Measurements from ENCODE around the gene ZMYND8.
"Not testable (repeated sequence)": the region's sequence is repeated elsewhere in the genome, so short reads cannot be mapped to it uniquely, and the experiment has no call there.

The ZMYND8 gene

DNA sequence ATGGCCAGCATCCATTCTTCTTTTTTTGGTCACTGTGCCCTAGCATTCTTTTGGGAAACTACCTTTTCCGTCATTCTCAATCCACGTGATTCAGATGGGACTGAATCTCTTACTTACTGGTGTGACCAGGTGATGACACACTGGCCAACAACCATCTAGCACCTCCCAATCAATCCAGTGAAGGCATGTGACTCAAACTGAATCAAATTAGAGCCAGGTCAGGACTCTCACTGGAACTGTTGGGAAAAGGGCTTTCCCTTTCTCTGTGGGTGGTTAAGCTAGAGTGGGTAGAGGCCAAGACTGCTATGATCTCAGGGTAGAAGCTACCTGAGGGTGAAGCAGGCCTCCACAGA is 36.2 kb upstream of the ZMYND8 start:
- no peak for DNase-seq (ENCODE audit: extremely low spot score)
- CTCF ChIA-PET, result interaction anchor here (2.0 kb wide), 1 partner anchor 9 kb away, joined by 7 read pairs; no protein-coding TSS in a partner anchor

DNA sequence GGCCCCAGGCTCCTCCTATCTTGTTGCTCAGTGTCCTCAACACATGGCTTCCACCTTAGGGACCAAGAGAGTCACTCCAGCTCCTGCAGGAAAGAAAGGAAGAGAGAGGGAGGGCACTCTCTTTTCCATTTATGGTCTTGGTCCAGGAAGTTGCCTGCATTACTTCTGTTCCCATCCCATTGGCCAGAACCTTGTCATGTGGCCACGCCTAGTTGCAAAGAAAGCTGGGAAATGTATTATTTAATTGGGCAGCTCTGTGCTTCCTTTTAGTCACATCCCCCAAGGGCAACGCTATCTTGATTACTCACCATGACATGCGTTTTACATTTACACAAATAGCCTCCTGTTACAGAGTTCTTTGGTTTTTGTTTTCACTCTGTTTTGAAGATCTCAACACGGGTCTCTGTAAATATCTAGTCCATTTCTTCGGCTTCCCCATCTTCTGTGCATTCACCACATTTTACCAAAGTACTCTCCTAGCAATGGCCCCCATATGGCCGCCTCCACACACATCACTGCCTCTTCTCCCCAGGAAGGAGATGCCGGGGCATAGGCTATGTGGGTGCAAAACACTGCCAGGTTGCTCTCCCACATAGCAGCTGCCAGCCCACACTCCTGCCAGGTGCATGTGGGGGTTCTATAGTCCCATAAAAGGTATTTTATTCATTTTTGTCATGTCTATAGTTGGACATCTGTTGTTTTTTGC is 35.7 kb upstream of the ZMYND8 start:
- ChIA-PET POLR2A (interaction anchor here (0.7 to 1.4 kb wide), 2 partner anchors 109 to 231 kb away, joined by 3 read pairs; partner anchors contain the start of gene NCOA3), CTCF (interaction anchor here (0.9 to 2.0 kb wide), 2 partner anchors 8 to 47 kb away, joined by 3 to 7 read pairs; no protein-coding TSS in a partner anchor)
- DNase-seq (ENCODE audit: extremely low spot score), result peak; percentile 45
- TF ChIP-seq FOXM1 (IDR thresholded peaks at IDR 0.05; ENCODE audit: borderline replicate concordance) (no peak), HDGF (IDR thresholded peaks at IDR 0.05; ENCODE audit: borderline replicate concordance) (no peak), L3MBTL2 (conservative IDR thresholded peaks at IDR 0.05) (no peak), TARDBP (IDR thresholded peaks at IDR 0.05) (no peak), ARNT (IDR thresholded peaks at IDR 0.05) (no peak), CTBP1 (IDR thresholded peaks at IDR 0.05; ENCODE audit: borderline replicate concordance) (no peak), NFRKB (IDR thresholded peaks at IDR 0.05) (no peak), FOXK2 (IDR thresholded peaks at IDR 0.05) (no peak), SP1 (IDR thresholded peaks at IDR 0.05) (no peak), LEF1 (IDR thresholded peaks at IDR 0.05; ENCODE audit: borderline replicate concordance) (no peak), BHLHE40 (IDR thresholded peaks at IDR 0.05; ENCODE audit: borderline replicate concordance) (no peak), ZNF384 (IDR thresholded peaks at IDR 0.05) (no peak), FOXA1 (IDR thresholded peaks at IDR 0.05) (no peak), SUZ12 (IDR thresholded peaks at IDR 0.05) (no peak), ELF4 (IDR thresholded peaks at IDR 0.05) (no peak)
- TF ChIP-seq, protein P1, sequence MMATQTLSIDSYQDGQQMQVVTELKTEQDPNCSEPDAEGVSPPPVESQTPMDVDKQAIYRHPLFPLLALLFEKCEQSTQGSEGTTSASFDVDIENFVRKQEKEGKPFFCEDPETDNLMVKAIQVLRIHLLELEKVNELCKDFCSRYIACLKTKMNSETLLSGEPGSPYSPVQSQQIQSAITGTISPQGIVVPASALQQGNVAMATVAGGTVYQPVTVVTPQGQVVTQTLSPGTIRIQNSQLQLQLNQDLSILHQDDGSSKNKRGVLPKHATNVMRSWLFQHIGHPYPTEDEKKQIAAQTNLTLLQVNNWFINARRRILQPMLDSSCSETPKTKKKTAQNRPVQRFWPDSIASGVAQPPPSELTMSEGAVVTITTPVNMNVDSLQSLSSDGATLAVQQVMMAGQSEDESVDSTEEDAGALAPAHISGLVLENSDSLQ (IDR thresholded peaks at IDR 0.05), result no peak

More for the DNA sequence above, 36.2 kb upstream of the ZMYND8 start:
- TF ChIP-seq ELF4 (IDR thresholded peaks at IDR 0.05), result no peak
- TF ChIP-seq ARNT (IDR thresholded peaks at IDR 0.05), result no peak
- TF ChIP-seq ZNF384 (IDR thresholded peaks at IDR 0.05), result no peak
- no peak for TF ChIP-seq L3MBTL2 (conservative IDR thresholded peaks at IDR 0.05)
- no peak for TF ChIP-seq TARDBP (IDR thresholded peaks at IDR 0.05)
- no peak for TF ChIP-seq FOXM1 (IDR thresholded peaks at IDR 0.05; ENCODE audit: borderline replicate concordance)
- TF ChIP-seq FOXK2 (IDR thresholded peaks at IDR 0.05), result no peak
- no peak for TF ChIP-seq HDGF (IDR thresholded peaks at IDR 0.05; ENCODE audit: borderline replicate concordance)
- no peak for TF ChIP-seq BHLHE40 (IDR thresholded peaks at IDR 0.05; ENCODE audit: borderline replicate concordance)
- TF ChIP-seq, protein P1 (IDR thresholded peaks at IDR 0.05), result no peak
- TF ChIP-seq SP1 (IDR thresholded peaks at IDR 0.05), result no peak
- TF ChIP-seq CTBP1 (IDR thresholded peaks at IDR 0.05; ENCODE audit: borderline replicate concordance), result no peak
- TF ChIP-seq NFRKB (IDR thresholded peaks at IDR 0.05), result no peak
- TF ChIP-seq FOXA1 (IDR thresholded peaks at IDR 0.05), result no peak
- no peak for TF ChIP-seq LEF1 (IDR thresholded peaks at IDR 0.05; ENCODE audit: borderline replicate concordance)
- no peak for TF ChIP-seq SUZ12 (IDR thresholded peaks at IDR 0.05)
- POLR2A ChIA-PET, result interaction anchor here (1.4 kb wide), 1 partner anchor 109 kb away, joined by 3 read pairs; the partner anchor contains the start of gene NCOA3

DNA sequence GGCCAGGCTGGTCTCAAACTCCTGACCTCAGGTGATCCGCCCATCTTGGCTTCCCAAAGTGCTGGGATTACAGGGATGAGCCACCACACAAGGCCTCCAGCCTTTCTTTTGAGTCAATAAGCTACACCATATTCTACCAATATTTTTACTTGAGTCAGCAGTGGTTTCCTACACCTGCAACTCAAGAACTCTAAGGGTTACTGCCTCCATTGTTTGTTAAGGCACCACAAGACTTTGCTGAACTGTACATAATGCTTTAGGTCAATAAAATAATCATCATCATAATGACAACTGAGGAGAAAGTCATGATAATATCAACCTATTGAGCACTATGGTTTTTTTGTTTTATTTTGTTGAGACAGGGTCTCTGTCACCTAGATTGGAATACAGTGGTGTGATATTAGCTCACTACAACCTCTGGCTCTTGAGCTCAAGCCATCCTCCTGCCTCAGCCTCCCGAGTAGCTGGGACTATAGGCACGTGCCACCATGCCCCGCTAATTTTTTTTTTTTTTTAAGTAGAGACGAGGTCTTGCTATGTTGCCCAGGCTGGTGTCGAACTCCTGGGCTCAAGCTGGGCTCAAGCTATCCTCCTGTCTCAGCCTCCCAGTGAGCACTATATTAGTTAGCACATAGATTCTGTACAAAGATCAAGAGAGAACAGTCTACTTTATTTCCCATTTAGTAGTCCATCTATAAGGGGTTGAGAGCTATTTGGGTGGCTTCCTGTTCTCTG is 34.9 kb upstream of the ZMYND8 start:
- ChIA-PET POLR2A (interaction anchor here (0.7 to 1.4 kb wide), 2 partner anchors 110 to 232 kb away, joined by 3 read pairs; partner anchors contain the start of gene NCOA3), CTCF (interaction anchor here (0.9 kb wide), 1 partner anchor 46 kb away, joined by 3 read pairs; no protein-coding TSS in a partner anchor)
- TF ChIP-seq SUZ12 (IDR thresholded peaks at IDR 0.05) (no peak), ELF4 (IDR thresholded peaks at IDR 0.05) (no peak)
- DNase-seq (ENCODE audit: extremely low spot score), result no peak

DNA sequence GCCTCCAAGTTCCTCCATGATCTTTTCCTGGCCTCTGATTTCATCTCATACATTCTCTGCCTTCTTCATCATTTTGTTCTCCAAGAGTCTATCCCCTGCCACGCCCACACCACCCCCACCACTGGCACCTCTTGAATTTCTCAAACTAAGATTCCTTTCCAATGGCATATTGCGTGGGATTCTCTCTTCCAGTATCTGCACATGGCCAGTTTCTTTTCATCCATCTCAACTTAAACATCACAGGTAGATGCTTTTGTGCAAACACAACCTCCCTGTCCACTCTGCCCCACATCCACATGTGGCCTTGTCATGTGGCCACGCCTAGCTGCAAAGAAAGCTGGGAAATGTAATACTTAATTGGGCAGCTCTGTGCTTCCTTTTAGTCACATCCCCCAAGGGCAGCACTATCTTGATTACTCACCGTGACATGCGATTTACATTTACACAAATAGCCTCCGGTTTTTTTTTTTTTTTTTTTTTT is 33.4 kb upstream of the ZMYND8 start:
- no peak for DNase-seq (ENCODE audit: extremely low spot score)
- ChIA-PET POLR2A (no interaction called here), CTCF (no interaction called here)
- TF ChIP-seq ELF4 (IDR thresholded peaks at IDR 0.05), result no peak
- TF ChIP-seq, protein P1 (IDR thresholded peaks at IDR 0.05), result no peak
- no peak for TF ChIP-seq LEF1 (IDR thresholded peaks at IDR 0.05; ENCODE audit: borderline replicate concordance)
- no peak for TF ChIP-seq SUZ12 (IDR thresholded peaks at IDR 0.05)
- TF ChIP-seq CTBP1 (IDR thresholded peaks at IDR 0.05; ENCODE audit: borderline replicate concordance), result no peak
- TF ChIP-seq FOXK2 (IDR thresholded peaks at IDR 0.05), result no peak
- no peak for TF ChIP-seq TARDBP (IDR thresholded peaks at IDR 0.05)
- no peak for TF ChIP-seq ARNT (IDR thresholded peaks at IDR 0.05)
- no peak for TF ChIP-seq NFRKB (IDR thresholded peaks at IDR 0.05)
- no peak for TF ChIP-seq FOXM1 (IDR thresholded peaks at IDR 0.05; ENCODE audit: borderline replicate concordance)
- TF ChIP-seq BHLHE40 (IDR thresholded peaks at IDR 0.05; ENCODE audit: borderline replicate concordance), result no peak
- TF ChIP-seq ZNF384 (IDR thresholded peaks at IDR 0.05), result no peak
- no peak for TF ChIP-seq SP1 (IDR thresholded peaks at IDR 0.05)
- no peak for TF ChIP-seq L3MBTL2 (conservative IDR thresholded peaks at IDR 0.05)
- no peak for TF ChIP-seq FOXA1 (IDR thresholded peaks at IDR 0.05)
- TF ChIP-seq HDGF (IDR thresholded peaks at IDR 0.05; ENCODE audit: borderline replicate concordance), result no peak

DNA sequence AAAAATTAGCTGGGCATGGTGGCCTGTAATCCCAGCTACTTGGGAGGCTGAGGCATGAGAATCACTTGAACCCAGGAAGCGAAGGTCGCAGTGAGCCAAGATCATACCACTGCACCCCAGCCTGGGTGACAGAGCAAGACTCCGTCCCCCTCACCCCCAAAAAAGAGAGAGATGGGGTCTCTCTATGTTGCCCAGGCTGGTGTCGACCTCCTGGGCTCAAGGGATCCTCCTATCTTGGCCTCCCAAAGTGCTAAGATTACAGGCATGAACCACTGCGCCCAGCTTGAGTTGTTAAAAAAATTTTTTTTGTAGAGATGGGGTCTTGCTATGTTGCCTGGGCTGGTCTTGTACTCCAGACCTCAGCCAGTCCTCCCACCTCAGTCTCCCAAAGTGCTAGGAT is 29.5 kb upstream of the ZMYND8 start:
- DNase-seq (ENCODE audit: extremely low spot score); POLR2A ChIA-PET: not testable (repeated sequence)
- CTCF ChIA-PET, result interaction anchor here (0.7 kb wide), 1 partner anchor 27 kb away, joined by 5 read pairs; no protein-coding TSS in a partner anchor
